T1000 (cell line): ENCODE measurements around the gene AMBP.

Experiments
- DNase-seq: peaks from one replicate; lab custom pipeline; 2025; ENCODE audit warnings: mixed read lengths; lab: John Stamatoyannopoulos, UW

AMBP gene

GRCh38 chr9:114112778-114113584 is 34.9 kb upstream of the AMBP start:
- no peak for DNase-seq

GRCh38 chr9:114112325-114112724 is 34.2 kb upstream of the AMBP start:
- no peak for DNase-seq

- DNase-seq: no peak
These were observed 32.1 kb upstream of the AMBP start for GRCh38 chr9:114110180-114110579.

GRCh38 chr9:114109124-114109523 is 31.0 kb upstream of the AMBP start:
- no peak for DNase-seq

- peak; percentile 61 for DNase-seq
These were observed 30.1 kb upstream of the AMBP start for GRCh38 chr9:114108016-114108833.

GRCh38 chr9:114107286-114108001 is 29.3 kb upstream of the AMBP start:
- DNase-seq: no peak

GRCh38 chr9:114105236-114105635 is 27.1 kb upstream of the AMBP start:
- DNase-seq: no peak

- DNase-seq: no peak
These were observed 24.4 kb upstream of the AMBP start for GRCh38 chr9:114102484-114102883.

GRCh38 chr9:114100536-114100935 is 22.4 kb upstream of the AMBP start:
- no peak for DNase-seq

GRCh38 chr9:114099669-114100270 is 21.7 kb upstream of the AMBP start:
- no peak for DNase-seq

GRCh38 chr9:114098936-114099668 is 21.0 kb upstream of the AMBP start, which contains the start of gene KIF12:
Gene KIF12 (minus strand): TSS chr9:114099292. CDS start chr9:114099276, 16 bp downstream.
- no peak for DNase-seq

GRCh38 chr9:114098021-114098935 is 20.2 kb upstream of the AMBP start:
- DNase-seq: no peak

- no peak for DNase-seq
These were observed 19.5 kb upstream of the AMBP start for GRCh38 chr9:114097613-114098020.

- no peak for DNase-seq
These were observed 18.9 kb upstream of the AMBP start for GRCh38 chr9:114096866-114097612.

- DNase-seq: no peak
These were observed 18.0 kb upstream of the AMBP start for GRCh38 chr9:114096041-114096511.

GRCh38 chr9:114094971-114095370 is 16.9 kb upstream of the AMBP start:
- DNase-seq: no peak

GRCh38 chr9:114093761-114094505 is 15.8 kb upstream of the AMBP start:
- no peak for DNase-seq

- DNase-seq: no peak
These were observed 15.0 kb upstream of the AMBP start for GRCh38 chr9:114093031-114093471.
